ENCODE results near the gene GET4. TPM values are rescaled to one million over a fixed set of nuclear protein-coding genes. Genes with fewer than 3 reads are reported as not detected.

GET4 gene
- total RNA-seq, 1 donor from 2014 or later = 35.8 TPM

GRCh38 chr7:897086-897485 lies 20.7 kb downstream of the GET4 start:
- TF ChIP-seq CTCF (IDR thresholded peaks at IDR 0.05) = no peak
- TF ChIP-seq POLR2AphosphoS5 (IDR thresholded peaks at IDR 0.05; ENCODE audit: insufficient read depth in 1 of 2, low read depth in 1 of 2) = no peak
- no peak for TF ChIP-seq POLR2A (IDR thresholded peaks at IDR 0.05)
- no peaks in the 10 kb centered on the region for H3K27me3 ChIP-seq
- H3K9me3 ChIP-seq = no peaks in the 10 kb centered on the region
- intact Hi-C loops (cut with DNase I) = no loop called here
- peaks cover 11% of the 10 kb centered on the region for H3K4me1 ChIP-seq
- H3K36me3 ChIP-seq = peaks cover 0 to 49% of the 10 kb centered on the region in 2 donors
- DNase-seq (ENCODE audit: extremely low spot score in 2 of 2) = no peak
- no peak overlapping the region for H3K27ac ChIP-seq
- no peak overlapping the region for H3K4me3 ChIP-seq

- Histone ChIP-seq H3K4me1 (peaks cover 11% of the 10 kb centered on the region), H3K36me3 (peaks cover 0 to 42% of the 10 kb centered on the region in 2 donors), H3K27me3 (no peaks in the 10 kb centered on the region), H3K9me3 (no peaks in the 10 kb centered on the region), H3K27ac (no peak overlapping the region), H3K4me3 (no peak overlapping the region)
- DNase-seq (ENCODE audit: extremely low spot score in 2 of 2) = no peak
- TF ChIP-seq POLR2A (IDR thresholded peaks at IDR 0.05) = no peak
- TF ChIP-seq CTCF (IDR thresholded peaks at IDR 0.05) = no peak
- TF ChIP-seq POLR2AphosphoS5 (IDR thresholded peaks at IDR 0.05; ENCODE audit: insufficient read depth in 1 of 2, low read depth in 1 of 2) = no peak
- intact Hi-C loops (cut with DNase I) = no loop called here
Measured at GRCh38 chr7:897771-898376, 21.5 kb downstream of the GET4 start.

GRCh38 chr7:898460-898854 lies 22.1 kb downstream of the GET4 start:
- H3K4me3 ChIP-seq = no peak overlapping the region
- peaks cover 11% of the 10 kb centered on the region for H3K4me1 ChIP-seq
- intact Hi-C loops (cut with DNase I) = no loop called here
- no peaks in the 10 kb centered on the region for H3K27me3 ChIP-seq
- no peak for DNase-seq (ENCODE audit: extremely low spot score in 2 of 2)
- H3K9me3 ChIP-seq = no peaks in the 10 kb centered on the region
- no peak overlapping the region for H3K27ac ChIP-seq
- peaks cover 0 to 38% of the 10 kb centered on the region in 2 donors for H3K36me3 ChIP-seq
- TF ChIP-seq POLR2A (IDR thresholded peaks at IDR 0.05) (no peak), POLR2AphosphoS5 (IDR thresholded peaks at IDR 0.05; ENCODE audit: insufficient read depth in 1 of 2, low read depth in 1 of 2) (no peak), CTCF (IDR thresholded peaks at IDR 0.05) (no peak)

GRCh38 chr7:898855-899681 lies 22.7 kb downstream of the GET4 start:
- TF ChIP-seq CTCF (IDR thresholded peaks at IDR 0.05) (no peak), POLR2A (IDR thresholded peaks at IDR 0.05) (no peak), POLR2AphosphoS5 (IDR thresholded peaks at IDR 0.05; ENCODE audit: insufficient read depth in 1 of 2, low read depth in 1 of 2) (no peak)
- Histone ChIP-seq H3K36me3 (peaks cover 0 to 32% of the 10 kb centered on the region in 2 donors), H3K9me3 (no peaks in the 10 kb centered on the region), H3K4me3 (no peak overlapping the region), H3K27ac (no peak overlapping the region), H3K4me1 (peaks cover 11% of the 10 kb centered on the region), H3K27me3 (no peaks in the 10 kb centered on the region)
- intact Hi-C loops (cut with DNase I) = no loop called here
- no peak for DNase-seq (ENCODE audit: extremely low spot score in 2 of 2)

- intact Hi-C loops (cut with DNase I) = no loop called here
- Histone ChIP-seq H3K27ac (no peak overlapping the region), H3K36me3 (peaks cover 0 to 24% of the 10 kb centered on the region in 2 donors), H3K4me1 (peaks cover 17% of the 10 kb centered on the region), H3K4me3 (no peak overlapping the region), H3K9me3 (no peaks in the 10 kb centered on the region), H3K27me3 (no peaks in the 10 kb centered on the region)
- TF ChIP-seq POLR2A (IDR thresholded peaks at IDR 0.05) (no peak), CTCF (IDR thresholded peaks at IDR 0.05) (no peak), POLR2AphosphoS5 (IDR thresholded peaks at IDR 0.05; ENCODE audit: insufficient read depth in 1 of 2, low read depth in 1 of 2) (no peak)
- no peak for DNase-seq (ENCODE audit: extremely low spot score in 2 of 2)
Measured at GRCh38 chr7:899806-900205, 23.5 kb downstream of the GET4 start.
